Measurements from ENCODE around the gene RPS19BP1.

Gene RPS19BP1

GRCh38 chr22:39553429-39553828 is 20.9 kb upstream of the RPS19BP1 start:
- Mint-ChIP-seq H3K27me3 (peaks cover 34% of the 10 kb centered on the region), H3K9me3 (no peaks in the 10 kb centered on the region), H3K4me1 (peaks cover 7% of the 10 kb centered on the region), H3K4me3 (no peak overlapping the region), H3K36me3 (ENCODE audit: insufficient read depth) (peaks cover 2% of the 10 kb centered on the region), H3K27ac (ENCODE audit: low read depth) (no peak overlapping the region)
- DNase-seq (ENCODE audit: low spot score in 2 of 2) (no peak), ATAC-seq (replicated peaks; ENCODE audit: extremely low read depth, poor library complexity, severe bottlenecking) (no peak)

GRCh38 chr22:39547587-39547947 is 15.0 kb upstream of the RPS19BP1 start:
- Mint-ChIP-seq H3K9me3 (no peaks in the 10 kb centered on the region), H3K4me3 (peak overlapping the region; percentile 3), H3K4me1 (peaks cover 38% of the 10 kb centered on the region), H3K36me3 (ENCODE audit: insufficient read depth) (peaks cover 8% of the 10 kb centered on the region), H3K27ac (ENCODE audit: low read depth) (no peak overlapping the region), H3K27me3 (peaks cover 2% of the 10 kb centered on the region)
- no peak for ATAC-seq (replicated peaks; ENCODE audit: extremely low read depth, poor library complexity, severe bottlenecking)
- no peak for DNase-seq (ENCODE audit: low spot score in 2 of 2)

GRCh38 chr22:39546889-39547586 is 14.5 kb upstream of the RPS19BP1 start:
- H3K27me3 Mint-ChIP-seq = no peaks in the 10 kb centered on the region
- no peak overlapping the region for H3K27ac Mint-ChIP-seq (ENCODE audit: low read depth)
- H3K4me1 Mint-ChIP-seq = peaks cover 38% of the 10 kb centered on the region
- DNase-seq (ENCODE audit: low spot score in 2 of 2) (no peak), ATAC-seq (replicated peaks; ENCODE audit: extremely low read depth, poor library complexity, severe bottlenecking) (no peak)
- H3K9me3 Mint-ChIP-seq = no peaks in the 10 kb centered on the region
- peaks cover 8% of the 10 kb centered on the region for H3K36me3 Mint-ChIP-seq (ENCODE audit: insufficient read depth)
- peak overlapping the region; percentile 83 for H3K4me3 Mint-ChIP-seq

- Mint-ChIP-seq H3K27ac (ENCODE audit: low read depth) (peak overlapping the region; percentile 44), H3K27me3 (no peaks in the 10 kb centered on the region), H3K36me3 (ENCODE audit: insufficient read depth) (peaks cover 8% of the 10 kb centered on the region), H3K4me1 (peaks cover 38% of the 10 kb centered on the region), H3K9me3 (no peaks in the 10 kb centered on the region), H3K4me3 (peak overlapping the region; percentile 83)
- peak; percentile 87 for ATAC-seq (replicated peaks; ENCODE audit: extremely low read depth, poor library complexity, severe bottlenecking)
- peak; percentile 58 to 61 for DNase-seq (ENCODE audit: low spot score in 2 of 2)
Measured at GRCh38 chr22:39545386-39546365, 13.1 kb upstream of the RPS19BP1 start.

- Mint-ChIP-seq H3K27me3 (no peaks in the 10 kb centered on the region), H3K4me3 (no peak overlapping the region), H3K27ac (ENCODE audit: low read depth) (no peak overlapping the region), H3K4me1 (peaks cover 44% of the 10 kb centered on the region), H3K9me3 (no peaks in the 10 kb centered on the region), H3K36me3 (ENCODE audit: insufficient read depth) (peaks cover 8% of the 10 kb centered on the region)
- DNase-seq (ENCODE audit: low spot score in 2 of 2) (no peak), ATAC-seq (replicated peaks; ENCODE audit: extremely low read depth, poor library complexity, severe bottlenecking) (no peak)
Measured at GRCh38 chr22:39543095-39543494, 10.5 kb upstream of the RPS19BP1 start.

- H3K4me1 Mint-ChIP-seq = peaks cover 7% of the 10 kb centered on the region
- no peak overlapping the region for H3K27ac Mint-ChIP-seq (ENCODE audit: low read depth)
Measured at GRCh38 chr22:39537975-39538374, 5.4 kb upstream of the RPS19BP1 start.

GRCh38 chr22:39536711-39537110 is 4.2 kb upstream of the RPS19BP1 start:
- Mint-ChIP-seq H3K27me3 (no peaks in the 10 kb centered on the region), H3K4me1 (peaks cover 11% of the 10 kb centered on the region), H3K27ac (ENCODE audit: low read depth) (no peak overlapping the region), H3K4me3 (no peak overlapping the region), H3K36me3 (ENCODE audit: insufficient read depth) (peaks cover 5% of the 10 kb centered on the region), H3K9me3 (no peaks in the 10 kb centered on the region)
- no peak for ATAC-seq (replicated peaks; ENCODE audit: extremely low read depth, poor library complexity, severe bottlenecking)
- no peak for DNase-seq (ENCODE audit: low spot score in 2 of 2)

More at GRCh38 chr22:39537975-39538374, 5.4 kb upstream of the RPS19BP1 start:
- ATAC-seq (replicated peaks; ENCODE audit: extremely low read depth, poor library complexity, severe bottlenecking) (no peak), DNase-seq (ENCODE audit: low spot score in 2 of 2) (no peak)
- H3K4me3 Mint-ChIP-seq = no peak overlapping the region
- H3K36me3 Mint-ChIP-seq (ENCODE audit: insufficient read depth) = no peaks in the 10 kb centered on the region
- H3K27me3 Mint-ChIP-seq = no peaks in the 10 kb centered on the region
- no peaks in the 10 kb centered on the region for H3K9me3 Mint-ChIP-seq

- H3K27me3 Mint-ChIP-seq = no peaks in the 10 kb centered on the region
- H3K36me3 Mint-ChIP-seq (ENCODE audit: insufficient read depth) = peaks cover 6% of the 10 kb centered on the region
- no peak overlapping the region for H3K4me3 Mint-ChIP-seq
- no peak overlapping the region for H3K27ac Mint-ChIP-seq (ENCODE audit: low read depth)
- no peaks in the 10 kb centered on the region for H3K9me3 Mint-ChIP-seq
- peaks cover 18% of the 10 kb centered on the region for H3K4me1 Mint-ChIP-seq
- no peak for ATAC-seq (replicated peaks; ENCODE audit: extremely low read depth, poor library complexity, severe bottlenecking)
- DNase-seq (ENCODE audit: low spot score in 2 of 2) = no peak
Measured at GRCh38 chr22:39535831-39536449, 3.4 kb upstream of the RPS19BP1 start.

- Mint-ChIP-seq H3K27ac (ENCODE audit: low read depth) (no peak overlapping the region), H3K9me3 (no peaks in the 10 kb centered on the region)
Measured at GRCh38 chr22:39535357-39535725, 2.8 kb upstream of the RPS19BP1 start.

GRCh38 chr22:39534591-39535356 is 2.2 kb upstream of the RPS19BP1 start:
- no peak overlapping the region for H3K4me3 Mint-ChIP-seq
- DNase-seq (ENCODE audit: low spot score in 2 of 2) (peak; percentile 68 to 84), ATAC-seq (replicated peaks; ENCODE audit: extremely low read depth, poor library complexity, severe bottlenecking) (no peak)
- peaks cover 13% of the 10 kb centered on the region for H3K36me3 Mint-ChIP-seq (ENCODE audit: insufficient read depth)
- no peaks in the 10 kb centered on the region for H3K9me3 Mint-ChIP-seq
- no peaks in the 10 kb centered on the region for H3K27me3 Mint-ChIP-seq
- H3K27ac Mint-ChIP-seq (ENCODE audit: low read depth) = no peak overlapping the region
- peaks cover 24% of the 10 kb centered on the region for H3K4me1 Mint-ChIP-seq

More at GRCh38 chr22:39535357-39535725, 2.8 kb upstream of the RPS19BP1 start:
- H3K27me3 Mint-ChIP-seq = no peaks in the 10 kb centered on the region
- peaks cover 21% of the 10 kb centered on the region for H3K4me1 Mint-ChIP-seq
- ATAC-seq (replicated peaks; ENCODE audit: extremely low read depth, poor library complexity, severe bottlenecking) (no peak), DNase-seq (ENCODE audit: low spot score in 2 of 2) (no peak)
- peaks cover 11% of the 10 kb centered on the region for H3K36me3 Mint-ChIP-seq (ENCODE audit: insufficient read depth)
- H3K4me3 Mint-ChIP-seq = no peak overlapping the region

GRCh38 chr22:39534092-39534506 is 1.6 kb upstream of the RPS19BP1 start:
- no peak overlapping the region for H3K27ac Mint-ChIP-seq (ENCODE audit: low read depth)
- peaks cover 29% of the 10 kb centered on the region for H3K4me1 Mint-ChIP-seq
- no peak for DNase-seq (ENCODE audit: low spot score in 2 of 2)
- no peak overlapping the region for H3K4me3 Mint-ChIP-seq
- H3K27me3 Mint-ChIP-seq = no peaks in the 10 kb centered on the region
- H3K9me3 Mint-ChIP-seq = no peaks in the 10 kb centered on the region
- H3K36me3 Mint-ChIP-seq (ENCODE audit: insufficient read depth) = peaks cover 18% of the 10 kb centered on the region
- no peak for ATAC-seq (replicated peaks; ENCODE audit: extremely low read depth, poor library complexity, severe bottlenecking)

All from central memory CD8-positive, alpha-beta T cell (primary cell).